ENCODE data around the gene FOXL3. TPM values are rescaled to one million over a fixed set of nuclear protein-coding genes. Genes with fewer than 3 reads are reported as not detected.

The FOXL3 gene
- total RNA-seq, 1 experiment from 2014 or later = not detected

DNA sequence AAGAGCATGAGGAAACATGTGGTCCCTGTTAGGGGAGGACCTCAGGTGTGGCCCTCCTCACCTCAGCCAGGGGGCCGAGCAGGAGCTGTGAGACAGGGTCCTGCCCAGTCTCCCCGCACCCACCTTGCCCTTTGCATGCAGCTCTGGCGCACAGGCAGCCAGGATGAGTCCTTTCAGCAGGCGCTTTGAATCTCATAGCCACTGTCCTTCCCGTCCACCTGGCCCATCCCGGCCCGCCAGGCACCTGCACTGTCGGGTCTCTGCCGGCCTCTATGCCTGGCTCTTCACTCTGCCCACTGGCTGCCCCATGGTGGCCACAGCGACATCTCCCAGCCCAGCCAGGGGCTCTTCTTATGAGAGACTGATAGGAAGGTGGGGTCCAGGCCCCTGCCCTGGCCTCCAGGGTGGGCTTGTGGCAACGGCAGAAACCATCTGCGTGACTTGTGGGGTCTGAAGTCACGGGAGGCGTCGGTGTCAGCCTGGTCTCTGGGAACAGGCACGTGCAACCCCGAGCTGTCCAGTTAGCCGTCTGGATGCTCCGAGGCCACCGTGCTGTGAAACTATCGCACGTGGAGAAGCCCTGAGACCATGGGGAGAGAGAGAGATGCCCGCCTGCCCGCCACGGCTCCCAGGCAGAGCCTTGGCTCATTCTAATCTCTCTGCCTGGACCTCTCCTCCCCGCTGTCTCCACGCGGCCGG, 37.4 kb downstream of the FOXL3 start:
- no peak overlapping the region for H3K27ac Mint-ChIP-seq (ENCODE audit: unreplicated experiment)

GRCh38 chr7:327991-328702, 38.2 kb downstream of the FOXL3 start:
- Mint-ChIP-seq H3K27ac (ENCODE audit: unreplicated experiment) (no peak overlapping the region), H3K4me1 (ENCODE audit: low read depth, unreplicated experiment) (peaks cover 31% of the 10 kb centered on the region), H3K36me3 (ENCODE audit: insufficient read depth, unreplicated experiment) (peaks cover 10% of the 10 kb centered on the region), H3K4me3 (ENCODE audit: low read depth, unreplicated experiment) (no peak overlapping the region), H3K9me3 (ENCODE audit: low read depth, unreplicated experiment) (peaks cover 3% of the 10 kb centered on the region), H3K27me3 (ENCODE audit: unreplicated experiment) (peaks cover 100% of the 10 kb centered on the region)
- no peak for DNase-seq
- intact Hi-C loops (cut with micrococcal nuclease; ENCODE audit: unreplicated experiment) = loop anchor here (10.0 kb wide), 2 partner anchors 177 to 547 kb away; partner anchors contain the start of gene GET4
- CTCF ChIA-PET = no interaction called here
- no TSS peak for BruUV-seq (replicated peaks)
- TF ChIP-seq, protein P1, sequence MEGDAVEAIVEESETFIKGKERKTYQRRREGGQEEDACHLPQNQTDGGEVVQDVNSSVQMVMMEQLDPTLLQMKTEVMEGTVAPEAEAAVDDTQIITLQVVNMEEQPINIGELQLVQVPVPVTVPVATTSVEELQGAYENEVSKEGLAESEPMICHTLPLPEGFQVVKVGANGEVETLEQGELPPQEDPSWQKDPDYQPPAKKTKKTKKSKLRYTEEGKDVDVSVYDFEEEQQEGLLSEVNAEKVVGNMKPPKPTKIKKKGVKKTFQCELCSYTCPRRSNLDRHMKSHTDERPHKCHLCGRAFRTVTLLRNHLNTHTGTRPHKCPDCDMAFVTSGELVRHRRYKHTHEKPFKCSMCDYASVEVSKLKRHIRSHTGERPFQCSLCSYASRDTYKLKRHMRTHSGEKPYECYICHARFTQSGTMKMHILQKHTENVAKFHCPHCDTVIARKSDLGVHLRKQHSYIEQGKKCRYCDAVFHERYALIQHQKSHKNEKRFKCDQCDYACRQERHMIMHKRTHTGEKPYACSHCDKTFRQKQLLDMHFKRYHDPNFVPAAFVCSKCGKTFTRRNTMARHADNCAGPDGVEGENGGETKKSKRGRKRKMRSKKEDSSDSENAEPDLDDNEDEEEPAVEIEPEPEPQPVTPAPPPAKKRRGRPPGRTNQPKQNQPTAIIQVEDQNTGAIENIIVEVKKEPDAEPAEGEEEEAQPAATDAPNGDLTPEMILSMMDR (IDR thresholded peaks at IDR 0.05; ENCODE audit: unreplicated experiment) = no peak

More for the DNA sequence above, 37.4 kb downstream of the FOXL3 start:
- no TSS peak for BruUV-seq (replicated peaks)
- TF ChIP-seq, protein P1 (IDR thresholded peaks at IDR 0.05; ENCODE audit: unreplicated experiment) = no peak
- CTCF ChIA-PET = no interaction called here
- Mint-ChIP-seq H3K4me3 (ENCODE audit: low read depth, unreplicated experiment) (no peak overlapping the region), H3K27me3 (ENCODE audit: unreplicated experiment) (peaks cover 96% of the 10 kb centered on the region), H3K36me3 (ENCODE audit: insufficient read depth, unreplicated experiment) (peaks cover 13% of the 10 kb centered on the region), H3K4me1 (ENCODE audit: low read depth, unreplicated experiment) (peaks cover 29% of the 10 kb centered on the region), H3K9me3 (ENCODE audit: low read depth, unreplicated experiment) (peaks cover 3% of the 10 kb centered on the region)
- no peak for DNase-seq
- intact Hi-C loops (cut with micrococcal nuclease; ENCODE audit: unreplicated experiment) = loop anchor here (10.0 kb wide), 2 partner anchors 177 to 547 kb away; partner anchors contain the start of gene GET4

DNA sequence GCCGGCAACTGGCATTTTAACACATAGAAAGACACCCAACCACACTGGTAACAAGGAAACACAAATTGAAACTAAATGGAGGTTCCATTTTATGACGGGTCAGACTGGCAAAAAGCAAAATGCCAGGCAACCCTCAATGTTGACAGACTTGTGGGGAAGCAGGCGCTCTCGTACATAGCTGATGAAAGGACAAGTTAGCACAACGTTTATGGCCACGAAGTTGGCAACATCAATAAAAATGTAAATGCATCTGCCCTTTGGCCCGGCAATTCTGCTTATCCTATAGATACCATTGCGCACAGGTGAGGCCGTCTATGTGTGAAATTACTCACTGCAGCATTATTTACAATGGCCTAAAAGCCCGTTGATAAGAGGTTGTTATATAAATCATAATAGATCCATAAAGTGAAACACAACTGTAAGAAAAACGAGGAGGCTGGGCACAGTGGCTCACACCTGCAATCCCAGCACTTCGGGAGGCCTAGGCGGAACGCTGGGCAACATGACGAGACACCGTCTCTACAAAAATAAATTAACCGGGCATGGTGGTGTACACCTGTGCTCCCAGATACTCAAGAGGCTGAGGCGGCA, 39.8 kb downstream of the FOXL3 start:
- Mint-ChIP-seq H3K9me3 (ENCODE audit: low read depth, unreplicated experiment) (peaks cover 6% of the 10 kb centered on the region), H3K27me3 (ENCODE audit: unreplicated experiment) (peaks cover 100% of the 10 kb centered on the region), H3K4me3 (ENCODE audit: low read depth, unreplicated experiment) (no peak overlapping the region), H3K36me3 (ENCODE audit: insufficient read depth, unreplicated experiment) (peaks cover 4% of the 10 kb centered on the region), H3K27ac (ENCODE audit: unreplicated experiment) (no peak overlapping the region), H3K4me1 (ENCODE audit: low read depth, unreplicated experiment) (peaks cover 42% of the 10 kb centered on the region)
- no peak for DNase-seq
- TF ChIP-seq, protein P1 (IDR thresholded peaks at IDR 0.05; ENCODE audit: unreplicated experiment) = no peak
- intact Hi-C loops (cut with micrococcal nuclease; ENCODE audit: unreplicated experiment) = loop anchor here (10.0 kb wide), 2 partner anchors 175 to 545 kb away; partner anchors contain the start of gene GET4
- CTCF ChIA-PET = no interaction called here
- no TSS peak for BruUV-seq (replicated peaks)

GRCh38 chr7:330511-331230, 40.7 kb downstream of the FOXL3 start:
- Mint-ChIP-seq H3K9me3 (ENCODE audit: low read depth, unreplicated experiment) (peaks cover 11% of the 10 kb centered on the region), H3K27ac (ENCODE audit: unreplicated experiment) (no peak overlapping the region), H3K27me3 (ENCODE audit: unreplicated experiment) (peaks cover 94% of the 10 kb centered on the region), H3K36me3 (ENCODE audit: insufficient read depth, unreplicated experiment) (peaks cover 8% of the 10 kb centered on the region), H3K4me1 (ENCODE audit: low read depth, unreplicated experiment) (peaks cover 45% of the 10 kb centered on the region), H3K4me3 (ENCODE audit: low read depth, unreplicated experiment) (no peak overlapping the region)
- CTCF ChIA-PET = interaction anchor here (0.7 kb wide), 1 partner anchor 326 kb away, joined by 5 read pairs; no protein-coding TSS in a partner anchor
- DNase-seq = no peak
- intact Hi-C loops (cut with micrococcal nuclease; ENCODE audit: unreplicated experiment) = no loop called here
- TF ChIP-seq, protein P1 (IDR thresholded peaks at IDR 0.05; ENCODE audit: unreplicated experiment) = no peak
- no TSS peak for BruUV-seq (replicated peaks)

Data from Calu3 (cell line).